ENCODE data around the gene CYB561. TPM values are rescaled to one million over a fixed set of nuclear protein-coding genes. Genes with fewer than 3 reads are reported as not detected.
A peak's percentile ranks its signal among the peaks of the same experiment; 100 is the strongest.

The CYB561 gene
- total RNA-seq, 6 experiments from 2014 or later: 5.5 to 21.4 (median 15.9) TPM

DNA sequence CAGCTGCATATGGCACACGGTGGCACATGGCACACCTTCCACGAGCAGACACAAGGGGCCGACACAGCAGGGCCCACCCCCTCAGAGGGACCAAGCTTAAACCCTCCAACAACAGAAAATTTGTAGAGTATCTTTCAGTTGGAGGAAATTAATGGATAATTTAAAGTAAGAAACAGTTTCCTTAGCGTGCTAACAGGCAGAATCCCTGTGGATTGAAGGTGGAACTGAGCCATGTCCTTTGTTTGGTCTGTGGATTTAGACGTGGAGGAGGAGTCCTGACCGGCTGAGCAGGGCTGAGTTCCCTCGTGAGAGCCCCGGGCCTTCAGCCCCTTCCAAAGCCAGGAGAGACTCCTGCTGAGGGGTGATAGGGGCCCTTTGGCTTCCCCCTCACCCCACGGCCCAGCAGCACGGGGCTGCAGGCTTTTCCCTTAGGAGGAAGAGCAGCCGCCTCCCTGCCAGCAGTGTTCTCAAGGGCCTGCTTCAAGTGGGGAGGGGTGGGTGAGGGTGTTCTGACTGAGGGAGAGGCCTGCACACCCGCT, 1.4 kb upstream of the CYB561 start:
- no peak overlapping the region for H3K27ac Mint-ChIP-seq
- peaks cover 17% of the 10 kb centered on the region for H3K4me1 Mint-ChIP-seq (ENCODE audit: low read depth)
- DNase-seq: no peak
- TF ChIP-seq, protein P1, sequence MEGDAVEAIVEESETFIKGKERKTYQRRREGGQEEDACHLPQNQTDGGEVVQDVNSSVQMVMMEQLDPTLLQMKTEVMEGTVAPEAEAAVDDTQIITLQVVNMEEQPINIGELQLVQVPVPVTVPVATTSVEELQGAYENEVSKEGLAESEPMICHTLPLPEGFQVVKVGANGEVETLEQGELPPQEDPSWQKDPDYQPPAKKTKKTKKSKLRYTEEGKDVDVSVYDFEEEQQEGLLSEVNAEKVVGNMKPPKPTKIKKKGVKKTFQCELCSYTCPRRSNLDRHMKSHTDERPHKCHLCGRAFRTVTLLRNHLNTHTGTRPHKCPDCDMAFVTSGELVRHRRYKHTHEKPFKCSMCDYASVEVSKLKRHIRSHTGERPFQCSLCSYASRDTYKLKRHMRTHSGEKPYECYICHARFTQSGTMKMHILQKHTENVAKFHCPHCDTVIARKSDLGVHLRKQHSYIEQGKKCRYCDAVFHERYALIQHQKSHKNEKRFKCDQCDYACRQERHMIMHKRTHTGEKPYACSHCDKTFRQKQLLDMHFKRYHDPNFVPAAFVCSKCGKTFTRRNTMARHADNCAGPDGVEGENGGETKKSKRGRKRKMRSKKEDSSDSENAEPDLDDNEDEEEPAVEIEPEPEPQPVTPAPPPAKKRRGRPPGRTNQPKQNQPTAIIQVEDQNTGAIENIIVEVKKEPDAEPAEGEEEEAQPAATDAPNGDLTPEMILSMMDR (IDR thresholded peaks at IDR 0.05): no peak
- no peak overlapping the region; the same call in 1 of the 2 replicates for H3K4me3 Mint-ChIP-seq
- no peaks in the 10 kb centered on the region for H3K36me3 Mint-ChIP-seq (ENCODE audit: low read depth)
- peaks cover 6% of the 10 kb centered on the region for H3K27me3 Mint-ChIP-seq (ENCODE audit: insufficient read depth)
- no peaks in the 10 kb centered on the region for H3K9me3 Mint-ChIP-seq

DNA sequence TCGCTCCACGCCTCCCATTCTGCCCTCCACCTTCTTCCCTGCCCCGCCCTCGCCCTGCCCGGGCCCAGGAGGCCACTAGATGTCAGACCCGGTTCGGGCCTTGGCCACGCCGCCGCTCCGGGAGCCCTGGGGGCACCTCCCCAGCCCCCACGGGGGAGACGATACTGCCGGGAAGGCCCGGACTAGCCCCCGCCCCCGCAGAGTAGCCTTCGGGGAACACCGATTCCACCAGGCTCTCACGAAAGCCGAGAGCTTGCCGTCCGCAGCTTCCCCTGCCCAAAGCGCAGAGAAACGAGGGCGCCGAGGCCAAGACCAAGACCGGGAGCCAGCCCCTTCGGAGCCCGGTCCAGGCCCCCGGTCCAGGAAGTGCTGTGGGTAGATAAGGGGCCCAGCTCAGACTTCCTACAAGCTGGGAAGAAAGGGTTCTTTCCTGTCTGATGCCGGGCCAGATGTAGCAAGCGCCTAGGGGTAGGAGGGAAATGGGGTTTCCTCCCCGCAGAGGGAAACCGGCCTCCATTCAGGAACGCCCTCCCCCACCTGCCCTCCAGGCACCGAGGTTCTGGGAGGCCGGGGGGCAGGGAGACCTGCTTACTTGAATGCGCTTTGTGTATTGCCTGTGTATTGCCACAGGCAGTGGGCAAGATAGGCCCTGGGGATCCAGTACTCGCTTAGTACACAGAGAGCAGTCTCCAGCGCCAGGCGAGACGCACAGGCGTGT, 806 bp upstream of the CYB561 start:
- H3K4me3 Mint-ChIP-seq: peak overlapping the region; percentile 9; the same call in 1 of the 2 replicates
- peaks cover 6% of the 10 kb centered on the region for H3K27me3 Mint-ChIP-seq (ENCODE audit: insufficient read depth)
- TF ChIP-seq, protein P1 (IDR thresholded peaks at IDR 0.05): no peak
- H3K36me3 Mint-ChIP-seq (ENCODE audit: low read depth): no peaks in the 10 kb centered on the region
- H3K4me1 Mint-ChIP-seq (ENCODE audit: low read depth): peaks cover 17% of the 10 kb centered on the region
- H3K9me3 Mint-ChIP-seq: no peaks in the 10 kb centered on the region
- no peak for DNase-seq
- peak overlapping the region; percentile 5; the same call in 1 of the 2 replicates for H3K27ac Mint-ChIP-seq

DNA sequence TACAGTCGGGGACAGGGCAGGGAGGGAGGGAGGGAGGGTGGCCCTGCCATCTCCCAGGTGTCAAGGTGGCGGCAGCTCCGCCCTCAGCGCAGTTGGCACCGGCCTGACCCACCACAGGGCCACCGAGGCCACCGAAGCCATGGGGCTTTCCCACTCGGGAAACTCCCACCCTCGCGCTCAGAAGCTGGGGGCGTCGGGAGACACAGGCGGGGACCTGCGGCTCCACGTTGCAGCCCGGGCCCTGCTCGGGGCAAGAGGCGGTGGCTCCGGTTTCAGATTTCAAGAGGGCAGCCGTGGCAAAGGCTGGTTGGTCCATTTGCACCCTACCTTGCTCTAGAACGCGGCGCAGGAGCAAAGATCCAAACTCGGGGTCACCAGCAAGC, 544 bp downstream of the CYB561 start:
- Mint-ChIP-seq H3K36me3 (ENCODE audit: low read depth) (no peaks in the 10 kb centered on the region), H3K27me3 (ENCODE audit: insufficient read depth) (peaks cover 6% of the 10 kb centered on the region), H3K9me3 (no peaks in the 10 kb centered on the region), H3K4me1 (ENCODE audit: low read depth) (peaks cover 15% of the 10 kb centered on the region), H3K4me3 (peak overlapping the region; percentile 57; the same call in 1 of the 2 replicates), H3K27ac (no peak overlapping the region; the same call in 1 of the 2 replicates)
- DNase-seq: no peak
- TF ChIP-seq, protein P1 (IDR thresholded peaks at IDR 0.05): no peak

DNA sequence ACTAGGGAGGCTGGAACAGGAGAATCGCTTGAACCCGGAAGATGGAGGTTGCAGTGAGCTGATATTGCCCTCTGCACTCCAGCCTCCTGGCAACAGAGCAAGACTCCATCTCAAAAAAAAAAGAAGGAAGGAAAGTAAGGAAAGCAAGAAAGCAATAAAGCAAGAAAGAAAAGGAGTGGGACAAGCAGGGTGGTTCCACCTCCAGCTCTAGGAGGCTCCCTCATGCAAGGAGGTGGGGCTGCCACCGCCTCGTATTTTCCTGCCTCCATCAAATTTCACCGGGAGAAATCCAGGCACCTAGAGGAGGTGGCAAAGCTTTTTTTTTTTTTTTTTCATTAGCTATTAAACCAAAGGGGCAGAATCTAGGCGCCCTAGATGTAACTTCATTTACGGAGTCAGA, 1.0 kb downstream of the CYB561 start:
- TF ChIP-seq, protein P1 (IDR thresholded peaks at IDR 0.05): no peak
- no peak for DNase-seq
- peak overlapping the region; percentile 19 for H3K27ac Mint-ChIP-seq
- peaks cover 7% of the 10 kb centered on the region for H3K27me3 Mint-ChIP-seq (ENCODE audit: insufficient read depth)
- no peaks in the 10 kb centered on the region for H3K9me3 Mint-ChIP-seq
- H3K36me3 Mint-ChIP-seq (ENCODE audit: low read depth): no peaks in the 10 kb centered on the region
- peak overlapping the region; percentile 57 for H3K4me3 Mint-ChIP-seq
- H3K4me1 Mint-ChIP-seq (ENCODE audit: low read depth): peaks cover 13% of the 10 kb centered on the region

DNA sequence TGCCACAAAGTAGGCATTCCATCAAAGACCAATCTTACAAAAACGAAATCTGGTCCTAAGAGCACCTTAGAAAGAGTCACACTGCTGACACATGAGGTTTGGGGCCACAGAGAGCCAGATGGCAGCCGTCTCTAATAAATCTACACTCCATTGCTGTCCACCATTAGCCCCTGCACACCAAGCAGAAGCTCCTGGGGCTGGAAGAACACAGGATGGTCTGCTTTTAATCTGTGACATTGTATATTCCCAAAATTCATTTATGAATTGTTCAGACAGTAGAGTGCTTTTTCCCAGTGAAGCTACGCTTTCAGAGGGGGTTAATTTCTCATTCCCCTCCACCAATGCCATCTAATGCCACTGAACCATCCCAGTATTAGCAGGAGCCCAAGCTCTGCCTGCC, 1.6 kb downstream of the CYB561 start:
- no peaks in the 10 kb centered on the region for H3K9me3 Mint-ChIP-seq
- H3K4me3 Mint-ChIP-seq: peak overlapping the region; percentile 57; the same call in 1 of the 2 replicates

More for the DNA sequence above, 1.6 kb downstream of the CYB561 start:
- DNase-seq: no peak
- H3K27ac Mint-ChIP-seq: no peak overlapping the region
- no peaks in the 10 kb centered on the region for H3K36me3 Mint-ChIP-seq (ENCODE audit: low read depth)
- TF ChIP-seq, protein P1 (IDR thresholded peaks at IDR 0.05): no peak
- peaks cover 15% of the 10 kb centered on the region for H3K4me1 Mint-ChIP-seq (ENCODE audit: low read depth)
- peaks cover 7% of the 10 kb centered on the region for H3K27me3 Mint-ChIP-seq (ENCODE audit: insufficient read depth)

Measured in HFFc6 (cell line).